ENCODE measurements around the gene ZDHHC14. TPM values are rescaled to one million over a fixed set of nuclear protein-coding genes. Genes with fewer than 3 reads are reported as not detected.

ZDHHC14 gene
- total RNA-seq, 3 donors from 2014 or later: 4.8 to 9.8 (median 8.5) TPM

GRCh38 chr6:157569543-157569942 is 188.6 kb downstream of the ZDHHC14 start:
- no peak for DNase-seq (ENCODE audit: low spot score in 2 of 2)
- TF ChIP-seq CTCF (IDR thresholded peaks at IDR 0.05) (no peak), POLR2AphosphoS5 (IDR thresholded peaks at IDR 0.05) (no peak), POLR2A (IDR thresholded peaks at IDR 0.05) (no peak)
- Histone ChIP-seq H3K4me1 (no peaks in the 10 kb centered on the region), H3K27ac (no peak overlapping the region), H3K9me3 (no peaks in the 10 kb centered on the region), H3K36me3 (no peaks in the 10 kb centered on the region), H3K27me3 (no peaks in the 10 kb centered on the region), H3K4me3 (no peak overlapping the region)
- intact Hi-C loops (cut with DNase I; ENCODE audit: low total_unique reads): no loop called here

- intact Hi-C loops (cut with DNase I; ENCODE audit: low total_unique reads): no loop called here
- no peaks in the 10 kb centered on the region for H3K27me3 ChIP-seq
- TF ChIP-seq CTCF (IDR thresholded peaks at IDR 0.05) (no peak), POLR2AphosphoS5 (IDR thresholded peaks at IDR 0.05) (no peak), POLR2A (IDR thresholded peaks at IDR 0.05) (no peak)
- no peaks in the 10 kb centered on the region for H3K36me3 ChIP-seq
- H3K4me3 ChIP-seq: no peak overlapping the region
- DNase-seq (ENCODE audit: low spot score in 2 of 2): no peak
- H3K27ac ChIP-seq: no peak overlapping the region
- no peaks in the 10 kb centered on the region for H3K9me3 ChIP-seq
- H3K4me1 ChIP-seq: no peaks in the 10 kb centered on the region
These were observed 189.1 kb downstream of the ZDHHC14 start for GRCh38 chr6:157570104-157570503.

- no peaks in the 10 kb centered on the region for H3K9me3 ChIP-seq
- H3K27me3 ChIP-seq: no peaks in the 10 kb centered on the region
- DNase-seq (ENCODE audit: low spot score in 2 of 2): no peak
- TF ChIP-seq CTCF (IDR thresholded peaks at IDR 0.05): no peak
- no peak for TF ChIP-seq POLR2A (IDR thresholded peaks at IDR 0.05)
- no peak for TF ChIP-seq POLR2AphosphoS5 (IDR thresholded peaks at IDR 0.05)
- no peak overlapping the region for H3K27ac ChIP-seq
- no peaks in the 10 kb centered on the region for H3K4me1 ChIP-seq
- H3K4me3 ChIP-seq: no peak overlapping the region
- intact Hi-C loops (cut with DNase I; ENCODE audit: low total_unique reads): no loop called here
- no peaks in the 10 kb centered on the region for H3K36me3 ChIP-seq
These were observed 189.8 kb downstream of the ZDHHC14 start for GRCh38 chr6:157570752-157571151.

GRCh38 chr6:157571269-157571668 is 190.3 kb downstream of the ZDHHC14 start:
- H3K27ac ChIP-seq: no peak overlapping the region
- TF ChIP-seq POLR2A (IDR thresholded peaks at IDR 0.05) (no peak), POLR2AphosphoS5 (IDR thresholded peaks at IDR 0.05) (no peak)
- no peak overlapping the region for H3K4me3 ChIP-seq
- no peaks in the 10 kb centered on the region for H3K27me3 ChIP-seq
- no peaks in the 10 kb centered on the region for H3K4me1 ChIP-seq
- DNase-seq (ENCODE audit: low spot score in 2 of 2): no peak
- no peaks in the 10 kb centered on the region for H3K9me3 ChIP-seq
- no peaks in the 10 kb centered on the region for H3K36me3 ChIP-seq
- intact Hi-C loops (cut with DNase I; ENCODE audit: low total_unique reads): no loop called here

- H3K36me3 ChIP-seq: no peaks in the 10 kb centered on the region
- H3K27me3 ChIP-seq: no peaks in the 10 kb centered on the region
- TF ChIP-seq CTCF (IDR thresholded peaks at IDR 0.05): no peak
- TF ChIP-seq POLR2A (IDR thresholded peaks at IDR 0.05): no peak
- TF ChIP-seq POLR2AphosphoS5 (IDR thresholded peaks at IDR 0.05): no peak
- no peak overlapping the region for H3K4me3 ChIP-seq
- no peak for DNase-seq (ENCODE audit: low spot score in 2 of 2)
- intact Hi-C loops (cut with DNase I; ENCODE audit: low total_unique reads): no loop called here
- no peak overlapping the region for H3K27ac ChIP-seq
- H3K4me1 ChIP-seq: no peaks in the 10 kb centered on the region
- H3K9me3 ChIP-seq: no peaks in the 10 kb centered on the region
These were observed 191.0 kb downstream of the ZDHHC14 start for GRCh38 chr6:157571950-157572349.

GRCh38 chr6:157574851-157575424 is 193.9 kb downstream of the ZDHHC14 start:
- no peak for DNase-seq (ENCODE audit: low spot score in 2 of 2)
- Histone ChIP-seq H3K4me3 (no peak overlapping the region), H3K4me1 (no peaks in the 10 kb centered on the region), H3K9me3 (no peaks in the 10 kb centered on the region), H3K36me3 (no peaks in the 10 kb centered on the region), H3K27ac (no peak overlapping the region), H3K27me3 (no peaks in the 10 kb centered on the region)
- intact Hi-C loops (cut with DNase I; ENCODE audit: low total_unique reads): no loop called here
- TF ChIP-seq CTCF (IDR thresholded peaks at IDR 0.05) (no peak), POLR2AphosphoS5 (IDR thresholded peaks at IDR 0.05) (no peak), POLR2A (IDR thresholded peaks at IDR 0.05) (no peak)
